Measurements from ENCODE around the gene ANAPC7. TPM values are rescaled to one million over a fixed set of nuclear protein-coding genes. Genes with fewer than 3 reads are reported as not detected.

ANAPC7 gene
- total RNA-seq, 1 experiment from 2014 or later = 91.1 TPM

DNA sequence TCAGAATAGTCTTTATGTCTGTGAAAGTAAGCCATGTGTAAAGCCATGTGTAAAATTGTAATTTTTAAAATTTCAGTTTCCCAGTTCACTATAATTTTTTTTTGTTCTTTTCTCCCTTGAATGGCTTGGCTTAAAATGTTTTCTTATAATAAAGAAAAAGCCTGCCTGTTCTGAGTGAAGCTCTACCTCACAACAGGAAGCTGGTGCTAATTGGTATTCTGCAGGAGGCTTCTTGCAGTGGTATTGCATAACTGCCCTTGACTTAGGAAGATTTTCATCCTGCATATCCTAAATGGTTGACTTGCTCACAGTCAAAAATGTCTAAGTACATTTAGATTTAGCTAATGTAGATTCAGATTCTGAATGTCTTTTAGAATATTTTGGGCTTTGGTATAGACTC, 73.0 kb downstream of the ANAPC7 start:
- TF ChIP-seq, protein P1, sequence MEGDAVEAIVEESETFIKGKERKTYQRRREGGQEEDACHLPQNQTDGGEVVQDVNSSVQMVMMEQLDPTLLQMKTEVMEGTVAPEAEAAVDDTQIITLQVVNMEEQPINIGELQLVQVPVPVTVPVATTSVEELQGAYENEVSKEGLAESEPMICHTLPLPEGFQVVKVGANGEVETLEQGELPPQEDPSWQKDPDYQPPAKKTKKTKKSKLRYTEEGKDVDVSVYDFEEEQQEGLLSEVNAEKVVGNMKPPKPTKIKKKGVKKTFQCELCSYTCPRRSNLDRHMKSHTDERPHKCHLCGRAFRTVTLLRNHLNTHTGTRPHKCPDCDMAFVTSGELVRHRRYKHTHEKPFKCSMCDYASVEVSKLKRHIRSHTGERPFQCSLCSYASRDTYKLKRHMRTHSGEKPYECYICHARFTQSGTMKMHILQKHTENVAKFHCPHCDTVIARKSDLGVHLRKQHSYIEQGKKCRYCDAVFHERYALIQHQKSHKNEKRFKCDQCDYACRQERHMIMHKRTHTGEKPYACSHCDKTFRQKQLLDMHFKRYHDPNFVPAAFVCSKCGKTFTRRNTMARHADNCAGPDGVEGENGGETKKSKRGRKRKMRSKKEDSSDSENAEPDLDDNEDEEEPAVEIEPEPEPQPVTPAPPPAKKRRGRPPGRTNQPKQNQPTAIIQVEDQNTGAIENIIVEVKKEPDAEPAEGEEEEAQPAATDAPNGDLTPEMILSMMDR (conservative IDR thresholded peaks at IDR 0.05) = no peak
- no peak overlapping the region; a peak in 2 of 7 replicates for H3K27ac Mint-ChIP-seq
- H3K27ac ChIP-seq (ENCODE audit: insufficient read length, low read depth, low read length) = no peak overlapping the region

More for the DNA sequence above, 73.0 kb downstream of the ANAPC7 start:
- Histone ChIP-seq H3K56ac (ENCODE audit: insufficient read length, low read depth, low read length) (no peak overlapping the region), H4K8ac (replicated peaks; ENCODE audit: insufficient read length, low read depth, low read length) (no peak overlapping the region), H2BK12ac (ENCODE audit: insufficient read length, low read depth, low read length) (no peak overlapping the region), H3K23ac (ENCODE audit: insufficient read length, low read depth, low read length) (no peak overlapping the region), H3K4me1 (ENCODE audit: insufficient read depth, low read length) (no peaks in the 10 kb centered on the region), H2AFZ (ENCODE audit: low read length) (no peak overlapping the region), H3K9me3 (ENCODE audit: control insufficient read depth, low read depth, low read length) (no peaks in the 10 kb centered on the region), H3K4ac (ENCODE audit: low read depth, low read length) (no peak overlapping the region), H2BK15ac (ENCODE audit: low read depth, low read length) (no peak overlapping the region), H3K27me3 (ENCODE audit: insufficient read depth, low read length) (no peaks in the 10 kb centered on the region), H2BK5ac (ENCODE audit: insufficient read length, low read length) (no peak overlapping the region), H4K20me1 (ENCODE audit: control insufficient read depth, insufficient read depth, insufficient read length) (no peaks in the 10 kb centered on the region), H3K79me2 (ENCODE audit: insufficient read depth, low read length) (no peaks in the 10 kb centered on the region), H3K18ac (ENCODE audit: insufficient read length, low read depth, low read length) (no peak overlapping the region), H4K91ac (ENCODE audit: insufficient read length, low read depth, low read length) (no peak overlapping the region), H3K9ac (ENCODE audit: extremely low read depth, insufficient read length, low read length) (no peak overlapping the region), H4K5ac (ENCODE audit: insufficient read length, low read depth, low read length) (no peak overlapping the region), H3K79me1 (ENCODE audit: insufficient read depth, low read depth, low read length, poor library complexity, severe bottlenecking) (peaks cover 3% of the 10 kb centered on the region), H3T11ph (ENCODE audit: low read length) (no peak overlapping the region), H2BK20ac (ENCODE audit: low read depth, low read length, poor library complexity, severe bottlenecking) (no peak overlapping the region), H3K23me2 (ENCODE audit: insufficient read length, low read depth, low read length, poor library complexity, severe bottlenecking) (no peaks in the 10 kb centered on the region), H2BK120ac (ENCODE audit: low read depth, low read length, poor library complexity, severe bottlenecking) (no peak overlapping the region), H3K4me2 (ENCODE audit: insufficient read depth, insufficient read length, low read length) (no peak overlapping the region), H2AK5ac (ENCODE audit: insufficient read length, low read length) (no peak overlapping the region), H3K14ac (ENCODE audit: insufficient read depth, low read length) (no peak overlapping the region)
- no peaks in the 10 kb centered on the region for H3K27me3 Mint-ChIP-seq (ENCODE audit: low read depth)
- peaks cover 3 to 4% of the 10 kb centered on the region in 2 experiments; a peak in 1 of 4 replicates for H3K4me1 Mint-ChIP-seq
- no peak overlapping the region for H3K4me3 Mint-ChIP-seq
- DNase-seq = no peak
- peaks cover 60 to 91% (median 88%) of the 10 kb centered on the region in 3 experiments for H3K36me3 Mint-ChIP-seq (ENCODE audit: insufficient read depth in 1 of 3, low read depth in 3 of 3)
- H3K9me3 Mint-ChIP-seq = no peaks in the 10 kb centered on the region
